HG03139 (cell line): ENCODE data around the gene ZKSCAN1.

Experiments used
- ATAC-seq: cut with Tn5 transposase; IDR thresholded peaks from one replicate; pipeline ENCODE4 v1.9.1; 2021; ENCODE audit not compliant: unreplicated experiment

The ZKSCAN1 gene

DNA sequence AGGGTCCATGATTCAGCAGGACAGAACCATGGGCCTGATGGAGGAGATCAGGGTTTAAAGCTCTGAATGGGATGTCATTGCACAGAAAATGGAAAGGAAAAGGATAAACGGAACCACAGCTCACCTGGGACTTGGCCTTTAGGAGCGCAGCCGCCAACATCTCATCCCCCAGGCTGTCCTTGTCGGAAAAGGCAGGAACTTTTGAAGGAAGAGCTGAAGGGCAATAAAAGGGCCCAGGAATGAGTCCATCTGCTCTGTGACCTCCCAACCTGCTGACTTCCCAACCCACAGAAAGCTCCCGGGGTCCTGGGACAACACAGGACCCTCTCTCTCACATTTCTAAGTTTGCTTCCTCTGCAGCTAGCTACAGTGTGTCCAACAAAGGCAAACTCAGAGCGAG is 60.0 kb downstream of the ZKSCAN1 start:
- no peak for ATAC-seq

DNA sequence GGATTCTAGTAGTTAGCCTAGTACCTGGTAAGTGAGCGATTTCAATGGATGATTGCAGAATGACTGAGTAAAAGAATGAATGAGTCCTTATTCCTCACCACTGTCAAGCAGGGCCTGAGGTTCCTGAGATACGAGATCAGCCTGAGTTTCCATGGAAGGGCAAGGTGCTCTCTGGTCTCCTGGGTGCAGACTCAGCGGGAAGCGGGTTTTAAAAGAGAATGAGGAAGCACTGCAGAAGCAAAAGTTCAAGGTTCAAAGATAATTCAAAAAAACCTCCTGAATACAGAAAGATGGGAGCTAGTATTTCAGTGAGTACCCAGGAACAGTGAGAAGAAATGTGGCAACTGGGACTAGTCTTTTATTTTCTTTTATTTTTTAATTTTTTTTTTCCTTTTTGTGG is 61.8 kb downstream of the ZKSCAN1 start:
- no peak for ATAC-seq

DNA sequence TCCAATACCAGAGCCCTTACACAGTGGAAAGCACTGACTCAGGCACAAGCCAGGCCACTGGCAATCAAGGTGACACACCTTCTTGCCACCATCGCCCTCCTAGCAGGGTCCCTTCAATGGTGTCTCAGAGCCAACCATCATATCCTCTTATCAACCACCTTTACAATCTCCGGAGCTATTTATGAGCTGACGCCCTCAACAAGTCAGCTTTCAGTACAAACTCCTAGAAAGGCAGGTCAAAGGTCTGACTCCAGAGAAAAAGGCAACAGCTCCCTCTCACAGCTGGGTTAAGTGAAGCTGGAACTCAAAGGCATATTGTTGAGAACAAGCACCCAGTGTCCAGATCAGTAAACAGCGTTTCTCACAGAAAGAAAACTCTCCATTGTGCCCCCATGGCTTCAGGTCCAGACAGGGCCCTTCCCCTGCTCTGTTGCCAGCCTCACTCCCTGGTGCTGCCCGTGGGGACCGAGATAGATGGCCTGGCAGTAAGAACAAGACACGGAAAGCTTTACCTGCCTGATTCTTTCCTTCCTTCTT is 63.7 kb downstream of the ZKSCAN1 start:
- ATAC-seq, result no peak

DNA sequence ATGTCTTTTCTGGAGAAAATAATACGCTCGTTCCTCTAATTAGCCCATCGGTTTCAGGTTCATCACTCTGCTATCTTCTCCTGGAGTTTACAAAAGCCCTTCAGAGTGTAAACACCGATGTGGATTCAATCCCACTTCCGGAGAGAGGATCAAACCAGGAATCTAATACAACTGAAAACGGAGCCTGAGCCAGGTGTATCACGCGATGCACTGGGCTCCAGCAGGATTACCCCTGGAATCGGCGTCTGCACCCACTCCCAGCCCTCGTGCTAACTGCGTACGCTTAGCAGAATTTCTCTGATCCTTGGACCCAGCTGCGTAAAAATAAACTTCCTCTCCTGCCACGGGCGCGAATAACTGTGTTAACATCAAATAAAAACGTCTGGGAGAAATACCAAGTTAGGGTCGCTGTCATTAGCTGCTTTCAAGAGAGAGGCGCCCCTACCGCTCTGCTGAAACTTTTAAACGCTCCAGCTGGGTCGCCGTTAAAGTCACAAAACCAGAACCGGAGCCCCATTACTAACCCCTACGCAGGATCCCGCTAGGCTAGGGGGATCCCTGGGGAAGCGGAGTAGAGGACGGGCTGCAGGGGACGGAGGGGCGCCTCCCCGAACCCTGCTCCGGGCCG is 65.6 kb downstream of the ZKSCAN1 start:
- ATAC-seq, result no peak

DNA sequence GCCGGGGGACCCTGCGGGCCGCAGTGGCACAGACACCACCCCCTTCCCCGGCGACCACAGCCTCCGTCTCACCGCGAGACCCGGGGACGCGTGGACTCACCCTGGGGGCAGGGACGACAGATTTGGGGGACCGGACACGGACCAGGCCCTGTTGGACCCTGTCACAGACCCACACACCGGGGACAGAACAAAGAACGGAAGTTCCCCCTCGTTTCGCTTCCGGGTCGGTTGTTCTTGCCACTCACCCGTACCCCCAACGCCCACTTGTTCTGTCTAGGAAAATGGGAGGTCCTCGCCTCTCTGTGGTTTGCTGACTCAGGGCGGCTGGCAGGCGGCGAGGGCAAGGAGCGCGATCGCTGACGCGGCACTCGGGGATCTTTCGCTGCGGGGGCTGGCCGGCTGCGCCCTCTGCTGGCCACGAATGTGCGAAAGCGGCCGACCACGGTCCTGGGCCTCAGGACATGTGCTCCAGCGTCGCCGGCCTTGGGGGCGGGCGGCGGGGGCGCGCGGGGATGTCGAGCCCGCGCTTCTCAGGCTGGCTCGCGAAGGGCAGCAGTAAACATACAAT is 66.2 kb downstream of the ZKSCAN1 start, which contains the start of gene ZNF3:
TSS of gene ZNF3 (minus strand) at position 189 of the 568 bp plus-strand sequence. CDS start 4,366 bp downstream, outside the sequence.
- ATAC-seq, result peak; percentile 70

DNA sequence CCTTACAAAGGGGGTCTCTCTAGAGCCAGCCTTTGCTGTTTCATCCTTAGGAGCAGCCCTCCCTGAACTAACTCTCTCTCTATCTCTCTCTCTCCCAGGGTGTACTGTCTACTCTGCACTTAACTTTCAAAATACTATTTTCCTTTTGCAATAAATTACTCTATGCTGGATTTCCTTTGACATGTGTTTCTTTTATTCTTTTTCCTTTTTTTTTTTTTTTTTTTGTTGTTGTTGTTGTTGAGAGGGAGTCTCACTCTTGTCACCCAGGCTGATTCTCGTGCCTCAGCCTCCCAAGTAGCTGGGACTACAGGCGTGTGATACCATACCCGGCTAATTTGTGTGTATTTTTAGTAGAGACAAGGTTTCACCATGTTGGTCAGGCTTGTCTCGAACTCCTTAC is 67.6 kb downstream of the ZKSCAN1 start:
- ATAC-seq, result no peak

DNA sequence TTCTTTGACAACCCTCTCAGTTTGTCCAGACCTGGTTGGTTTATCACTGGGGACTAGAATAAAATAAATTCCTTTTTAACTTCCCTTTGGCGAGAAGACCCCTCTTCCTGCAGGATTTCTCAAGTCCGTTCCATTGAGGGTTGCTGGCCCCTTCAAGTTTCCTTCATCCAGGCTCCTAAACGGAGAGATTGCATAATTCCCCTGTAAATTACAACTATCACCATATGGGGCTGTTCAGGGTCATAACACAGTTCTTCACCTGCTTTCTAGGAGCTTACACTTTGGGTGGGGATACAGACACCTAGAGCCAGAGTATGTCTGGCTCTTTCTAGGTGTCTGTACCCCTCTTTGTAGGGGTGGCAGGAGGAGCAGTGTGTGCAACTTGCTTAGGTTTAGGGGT is 70.1 kb downstream of the ZKSCAN1 start:
- ATAC-seq, result no peak

DNA sequence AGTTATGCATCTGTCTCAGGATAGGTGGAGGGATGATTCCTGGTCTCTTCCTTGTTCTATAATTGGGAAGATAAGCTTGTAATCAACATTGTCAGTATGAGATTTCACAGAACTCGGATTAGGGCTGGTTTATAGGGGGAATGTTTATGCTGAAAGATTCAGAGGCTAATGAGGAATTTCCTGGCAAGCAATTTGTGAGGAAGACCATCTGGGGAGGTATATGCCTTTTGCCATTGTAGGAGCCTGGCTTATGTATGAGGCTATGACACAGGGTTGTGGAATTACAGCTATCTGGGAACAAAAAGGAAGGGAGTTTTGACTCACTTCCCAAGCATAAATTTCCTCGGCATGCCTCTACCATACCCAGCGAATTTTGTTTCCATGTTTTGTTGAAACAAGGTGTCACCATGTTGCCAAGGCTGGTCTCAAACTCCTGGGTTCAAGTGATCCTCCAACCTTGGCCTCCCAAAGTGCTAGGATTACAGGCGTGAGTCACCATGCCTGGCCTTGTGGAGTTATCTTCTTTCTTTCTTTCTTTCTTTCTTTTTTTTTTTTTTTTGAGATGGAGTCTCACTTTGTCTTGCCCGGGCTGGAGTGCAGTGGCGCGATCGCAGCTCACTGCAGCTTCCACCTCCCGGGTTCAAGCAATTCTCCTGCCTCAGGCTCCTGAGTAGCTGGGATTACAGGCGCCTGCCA is 71.8 kb downstream of the ZKSCAN1 start:
- no peak for ATAC-seq

DNA sequence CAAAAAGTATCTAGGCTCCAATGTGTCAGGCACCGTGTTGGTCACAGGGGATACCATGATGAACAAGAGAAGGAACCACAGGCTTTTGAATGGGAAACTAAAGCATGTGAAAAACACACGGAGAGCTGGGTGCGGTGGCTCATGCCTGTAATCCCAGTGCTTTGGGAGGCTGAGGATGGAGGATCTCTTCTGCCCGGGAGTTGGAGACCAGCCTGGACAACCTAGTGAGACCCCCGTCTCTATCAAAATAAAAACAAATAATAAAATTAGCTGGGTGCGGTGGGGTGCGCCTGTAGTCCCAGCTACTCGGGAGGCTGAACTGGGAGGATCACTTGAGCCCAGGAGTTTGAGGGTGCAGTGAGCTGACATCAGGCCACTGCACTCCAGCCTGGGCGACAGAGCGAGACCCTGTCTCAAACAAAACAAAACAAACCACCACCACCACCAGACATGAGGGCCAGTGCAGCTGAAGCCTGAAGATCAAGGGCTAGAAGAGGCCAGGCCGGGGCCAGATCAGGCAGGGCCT is 72.8 kb downstream of the ZKSCAN1 start:
- no peak for ATAC-seq

DNA sequence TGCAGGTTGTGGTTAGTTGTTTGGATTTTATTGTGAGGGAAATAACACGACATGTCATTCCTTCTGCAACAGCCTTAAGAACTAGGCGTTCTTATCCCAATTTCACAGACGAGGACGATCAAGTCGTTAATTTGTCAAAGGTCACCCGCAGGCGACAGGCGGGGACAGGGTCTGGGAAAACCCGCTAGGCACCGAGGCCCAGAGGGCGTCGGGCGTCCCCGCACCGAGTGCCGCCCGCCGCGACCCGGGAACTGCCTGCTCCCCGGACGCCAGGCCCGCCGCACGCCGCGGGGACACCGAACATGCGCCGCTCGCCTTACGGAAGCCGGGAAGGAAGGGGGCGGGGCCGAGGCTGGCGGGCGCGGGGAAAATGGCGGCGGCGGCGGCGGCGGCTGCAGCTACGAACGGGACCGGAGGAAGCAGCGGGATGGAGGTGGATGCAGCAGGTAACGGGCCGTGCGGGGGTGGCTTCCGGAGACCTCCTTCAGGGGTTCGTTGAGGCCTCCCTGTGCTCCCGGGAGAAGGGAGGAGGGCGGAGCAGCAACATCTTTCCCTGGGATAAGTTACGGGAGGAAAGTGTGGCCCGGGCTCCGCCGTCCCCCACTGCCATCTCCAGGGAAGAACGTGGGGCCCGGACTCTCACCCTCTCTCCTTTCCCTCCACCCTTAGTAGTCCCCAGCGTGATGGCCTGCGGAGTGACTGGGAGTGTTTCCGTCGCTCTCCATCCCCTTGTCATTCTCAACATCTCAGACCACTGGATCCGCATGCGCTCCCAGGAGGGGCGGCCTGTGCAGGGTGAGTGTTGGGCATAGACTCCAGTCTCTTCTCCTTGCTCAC is 73.4 kb downstream of the ZKSCAN1 start, which contains the start of gene COPS6:
TSS of gene COPS6 (plus strand) at position 349 of the 837 bp plus-strand sequence. CDS start at position 371, 22 bp downstream.
- no peak for ATAC-seq

DNA sequence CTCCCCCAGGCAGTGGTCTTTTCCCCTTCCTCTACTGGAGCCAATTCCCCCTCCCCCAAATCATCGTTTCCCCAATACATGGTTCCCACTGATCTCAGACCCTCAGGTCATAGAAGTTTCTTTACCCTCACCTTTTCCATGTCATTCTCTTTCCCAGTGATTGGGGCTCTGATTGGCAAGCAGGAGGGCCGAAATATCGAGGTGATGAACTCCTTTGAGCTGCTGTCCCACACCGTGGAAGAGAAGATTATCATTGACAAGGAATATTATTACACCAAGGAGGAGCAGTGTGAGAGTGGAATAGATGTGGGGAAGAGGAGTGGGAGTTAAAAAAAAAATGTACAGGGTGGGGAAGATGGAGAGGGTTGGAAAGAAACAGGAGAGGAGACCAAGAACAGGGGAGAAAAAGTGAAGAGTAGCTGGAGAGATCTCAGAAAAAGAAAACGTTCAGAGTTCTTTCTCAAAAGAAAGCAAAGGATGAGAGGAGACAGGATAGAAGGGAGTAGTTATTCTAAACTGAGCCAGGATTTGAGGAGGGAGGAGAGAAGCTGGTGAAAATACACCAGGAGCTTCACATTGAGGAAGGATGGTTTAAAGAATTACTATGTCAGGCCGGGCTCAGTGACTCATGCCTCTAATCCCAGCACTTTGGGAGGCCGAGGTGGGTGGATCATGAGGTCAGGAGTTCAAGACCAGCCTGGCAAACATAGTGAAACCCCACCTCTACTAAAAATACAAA is 74.2 kb downstream of the ZKSCAN1 start:
- no peak for ATAC-seq

DNA sequence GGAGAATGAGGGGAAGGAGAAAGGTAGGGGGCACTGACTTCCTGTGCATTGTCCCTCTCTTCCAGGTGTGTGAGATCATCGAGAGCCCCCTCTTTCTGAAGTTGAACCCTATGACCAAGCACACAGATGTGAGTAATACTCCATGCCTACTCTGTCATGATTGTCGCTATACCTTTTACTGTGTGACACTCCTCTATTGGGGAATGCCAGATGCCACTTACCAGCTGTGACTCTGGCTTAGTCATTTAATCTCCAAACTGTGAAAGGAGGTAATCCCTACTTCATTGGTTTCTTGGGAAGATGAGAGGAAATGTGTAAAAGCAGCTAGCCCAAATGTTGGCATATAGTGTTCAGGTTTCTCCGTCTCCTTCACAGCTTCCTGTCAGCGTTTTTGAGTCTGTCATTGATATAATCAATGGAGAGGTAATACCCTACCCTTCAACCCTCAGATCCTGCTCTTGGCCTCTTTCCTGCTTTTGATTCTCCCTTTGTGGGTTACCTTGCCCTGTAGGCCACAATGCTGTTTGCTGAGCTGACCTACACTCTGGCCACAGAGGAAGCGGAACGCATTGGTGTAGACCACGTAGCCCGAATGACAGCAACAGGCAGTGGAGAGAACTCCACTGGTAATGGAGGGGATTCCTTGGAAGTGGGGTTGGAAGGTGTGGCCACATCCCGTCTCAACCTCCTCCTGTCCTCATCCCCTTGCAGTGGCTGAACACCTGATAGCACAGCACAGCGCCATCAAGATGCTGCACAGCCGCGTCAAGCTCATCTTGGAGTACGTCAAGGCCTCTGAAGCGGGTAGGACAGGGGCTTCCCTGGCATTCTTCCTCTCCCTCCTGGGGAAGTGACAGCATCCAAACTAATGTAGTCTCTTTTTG is 75.4 kb downstream of the ZKSCAN1 start:
- no peak for ATAC-seq
